Right cardiac atrium (tissue), 5 donors: ENCODE measurements around the gene CNTN4. TPM values are rescaled to one million over a fixed set of nuclear protein-coding genes. Genes with fewer than 3 reads are reported as not detected.

Source experiments
- ATAC-seq, 2 donors: fragments of 200-7000 bp; cut with Tn5 transposase; one replicate each; pipeline versions ENCODE4 v1.8.0 to v1.9.1; 2020; ENCODE audit warnings: moderate library complexity in 2 of 2, mild to moderate bottlenecking in 1 of 2
- DNase-seq, 3 donors: peaks; one replicate each; pipeline ENCODE4 v3.0.0-alpha.2; 2020
- H3K27ac ChIP-seq: one replicate; pipeline ENCODE4 v1.5.1; 2013; ENCODE audit warnings: mild to moderate bottlenecking, low read length, control low read depth, moderate library complexity
- H3K27me3 ChIP-seq: one replicate; pipeline ENCODE4 v1.6.1; 2013; ENCODE audit not compliant: control insufficient read depth, insufficient read depth
- H3K4me1 ChIP-seq: one replicate; pipeline ENCODE4 v1.6.1; 2013; ENCODE audit warnings: low read length; ENCODE audit not compliant: control insufficient read depth, insufficient read depth
- H3K4me3 ChIP-seq: one replicate; pipeline ENCODE4 v1.5.1; 2013; ENCODE audit warnings: low read length, control low read depth
- H3K9me3 ChIP-seq: one replicate; pipeline ENCODE4 v1.6.1; 2013; ENCODE audit warnings: low read length; ENCODE audit not compliant: control insufficient read depth
- WGBS: extraction: QIAGEN DNeasy Blood & Tissue Kit; methylation state at CpG from one replicate; pipeline ENCODE4 v1.1.7; 2013; 5-methylcytosine and 5-hydroxymethylcytosine counted together
- intact Hi-C, 4 donors: fragments of 100-400 bp; cut with DNase I; formaldehyde crosslinking; loops; one replicate each; pipeline versions ENCODE4 v1.11.0 to v1.14.0; 2022 to 2023
- polyA plus RNA-seq: library from polyadenylated mRNA; stranded (reverse); fragments of 200-250 nt; gene quantifications from one replicate; pipeline ENCODE4 v1.2.3, GENCODE V29; 2013
- total RNA-seq, 4 donors: library from RNA; stranded (reverse); fragmentation: NEBNext Ultra II Directional; extraction: Animal tissue kit (Norgen Biotek cat#: 25700); gene quantifications; one replicate each; pipeline ENCODE4 v1.2.1, GENCODE V29; 2021
- donor health status: healthy with polysubstance abuse.
- donor health status: DM: no; HTN: yes; CAD: no.
- donor health status: DM: no; HTN: no; CAD: no.
- donor health status: DM: no; HTN: yes; CAD: no; lungs with severe emphysema.
- donor health status: DM: yes; HTN: yes; CAD: no.

The CNTN4 gene
- total and polyA plus RNA-seq, 5 donors: 1.7 to 6.8 (median 2.8) TPM

GRCh38 chr3:3086239-3086638, 987.6 kb downstream of the CNTN4 start:
- WGBS: 50% methylated on average over 6 of the region's 6 CpGs
- Histone ChIP-seq H3K9me3 (no peaks in the 10 kb centered on the region), H3K4me3 (no peak overlapping the region), H3K27me3 (no peaks in the 10 kb centered on the region), H3K4me1 (no peaks in the 10 kb centered on the region), H3K27ac (no peak overlapping the region)
- intact Hi-C loops: no loop called here
- ATAC-seq (no peak), DNase-seq (no peak)

GRCh38 chr3:3087279-3087678, 988.6 kb downstream of the CNTN4 start:
- Histone ChIP-seq H3K27me3 (no peaks in the 10 kb centered on the region), H3K4me3 (no peak overlapping the region), H3K9me3 (no peaks in the 10 kb centered on the region), H3K4me1 (no peaks in the 10 kb centered on the region), H3K27ac (no peak overlapping the region)
- intact Hi-C loops: no loop called here
- DNase-seq (no peak), ATAC-seq (no peak)

GRCh38 chr3:3087716-3088465, 989.2 kb downstream of the CNTN4 start:
- H3K4me1 ChIP-seq: no peaks in the 10 kb centered on the region
- 59% methylated on average over 7 of the region's 7 CpGs for WGBS

GRCh38 chr3:3089017-3089416, 990.4 kb downstream of the CNTN4 start:
- ATAC-seq: no peak
- Histone ChIP-seq H3K9me3 (no peaks in the 10 kb centered on the region), H3K27me3 (no peaks in the 10 kb centered on the region), H3K4me3 (no peak overlapping the region), H3K4me1 (no peaks in the 10 kb centered on the region), H3K27ac (no peak overlapping the region)
- 74% methylated on average over 4 of the region's 4 CpGs for WGBS
- intact Hi-C loops: no loop called here
- no peak for DNase-seq

More at GRCh38 chr3:3087716-3088465, 989.2 kb downstream of the CNTN4 start:
- Histone ChIP-seq H3K9me3 (no peaks in the 10 kb centered on the region), H3K27ac (no peak overlapping the region), H3K4me3 (no peak overlapping the region), H3K27me3 (no peaks in the 10 kb centered on the region)
- DNase-seq (no peak), ATAC-seq (no peak)
- intact Hi-C loops: no loop called here

GRCh38 chr3:3097958-3098357, 999.3 kb downstream of the CNTN4 start:
- H3K9me3 ChIP-seq: no peaks in the 10 kb centered on the region
- no peaks in the 10 kb centered on the region for H3K27me3 ChIP-seq
- intact Hi-C loops: no loop called here
- DNase-seq (no peak), ATAC-seq (no peak)
- WGBS: 74% methylated on average over 4 of the region's 4 CpGs
- H3K4me1 ChIP-seq: no peaks in the 10 kb centered on the region
- H3K27ac ChIP-seq: no peak overlapping the region
- H3K4me3 ChIP-seq: no peak overlapping the region

GRCh38 chr3:3101660-3102458, 1003.2 kb downstream of the CNTN4 start:
- H3K4me1 ChIP-seq: no peaks in the 10 kb centered on the region
- intact Hi-C loops: no loop called here
- H3K27ac ChIP-seq: no peak overlapping the region
- 90% methylated on average over 6 of the region's 6 CpGs for WGBS
- ATAC-seq: no peak
- H3K9me3 ChIP-seq: no peaks in the 10 kb centered on the region
- H3K4me3 ChIP-seq: no peak overlapping the region
- H3K27me3 ChIP-seq: no peaks in the 10 kb centered on the region
- DNase-seq: no peak

GRCh38 chr3:3102751-3103150, 1004.1 kb downstream of the CNTN4 start:
- WGBS: 85% methylated on average over 6 of the region's 6 CpGs
- intact Hi-C loops: no loop called here
- Histone ChIP-seq H3K4me1 (no peaks in the 10 kb centered on the region), H3K9me3 (no peaks in the 10 kb centered on the region), H3K27me3 (no peaks in the 10 kb centered on the region), H3K4me3 (no peak overlapping the region), H3K27ac (no peak overlapping the region)
- no peak for ATAC-seq
- no peak for DNase-seq

GRCh38 chr3:3105246-3105645, 1006.6 kb downstream of the CNTN4 start:
- Histone ChIP-seq H3K4me1 (no peaks in the 10 kb centered on the region), H3K27me3 (no peaks in the 10 kb centered on the region), H3K9me3 (no peaks in the 10 kb centered on the region), H3K4me3 (no peak overlapping the region), H3K27ac (no peak overlapping the region)
- ATAC-seq: no peak
- no peak for DNase-seq
- intact Hi-C loops: no loop called here
- WGBS: 86% methylated on average over 3 of the region's 3 CpGs

- no peak overlapping the region for H3K27ac ChIP-seq
- no peaks in the 10 kb centered on the region for H3K9me3 ChIP-seq
- DNase-seq (no peak), ATAC-seq (no peak)
- no peaks in the 10 kb centered on the region for H3K4me1 ChIP-seq
- WGBS: 81% methylated on average over 4 of the region's 4 CpGs
- intact Hi-C loops: no loop called here
- H3K27me3 ChIP-seq: no peaks in the 10 kb centered on the region
- H3K4me3 ChIP-seq: no peak overlapping the region
Observed at GRCh38 chr3:3105815-3106214, 1007.1 kb downstream of the CNTN4 start.

- Histone ChIP-seq H3K4me1 (no peaks in the 10 kb centered on the region), H3K4me3 (no peak overlapping the region), H3K9me3 (no peaks in the 10 kb centered on the region), H3K27ac (no peak overlapping the region), H3K27me3 (no peaks in the 10 kb centered on the region)
- 97% methylated on average over 3 of the region's 3 CpGs for WGBS
- intact Hi-C loops: no loop called here
- ATAC-seq (no peak), DNase-seq (no peak)
Observed at GRCh38 chr3:3107181-3107580, 1008.5 kb downstream of the CNTN4 start.
